ENCODE data around the gene KCTD15.

Gene KCTD15

GRCh38 chr19:33796164-33796875 is at the start of gene KCTD15:
KCTD15 (plus strand) TSS chr19:33796870; CDS start chr19:33800455, 3,585 bp downstream.
- peaks cover 11% of the 10 kb centered on the region for H3K4me1 Mint-ChIP-seq (ENCODE audit: low read depth)
- H3K27me3 Mint-ChIP-seq = peaks cover 6% of the 10 kb centered on the region
- no peaks in the 10 kb centered on the region for H3K9me3 Mint-ChIP-seq
- peaks cover 18% of the 10 kb centered on the region for H3K36me3 Mint-ChIP-seq (ENCODE audit: low read depth)
- peak within 1 kb of the TSS; percentile 89 for H3K27ac Mint-ChIP-seq
- H3K4me3 Mint-ChIP-seq = peak within 1 kb of the TSS; percentile 92
- intact Hi-C loops (cut with micrococcal nuclease) = loop anchor here (10.0 kb wide), 1 partner anchor 822 kb away; the partner anchor contains the start of genes CEP89 and FAAP24

GRCh38 chr19:33747273-33747672 is 49.4 kb upstream of the KCTD15 start:
- Mint-ChIP-seq H3K4me3 (no peak overlapping the region), H3K9me3 (no peaks in the 10 kb centered on the region), H3K4me1 (ENCODE audit: low read depth) (no peaks in the 10 kb centered on the region), H3K27ac (no peak overlapping the region), H3K36me3 (ENCODE audit: low read depth) (no peaks in the 10 kb centered on the region), H3K27me3 (no peaks in the 10 kb centered on the region)
- intact Hi-C loops (cut with micrococcal nuclease) = no loop called here

- Mint-ChIP-seq H3K4me1 (ENCODE audit: low read depth) (no peaks in the 10 kb centered on the region), H3K27ac (no peak overlapping the region), H3K27me3 (no peaks in the 10 kb centered on the region), H3K9me3 (no peaks in the 10 kb centered on the region), H3K4me3 (no peak overlapping the region), H3K36me3 (ENCODE audit: low read depth) (no peaks in the 10 kb centered on the region)
- intact Hi-C loops (cut with micrococcal nuclease) = no loop called here
Measured at GRCh38 chr19:33748231-33748630, 48.4 kb upstream of the KCTD15 start.

- no peaks in the 10 kb centered on the region for H3K4me1 Mint-ChIP-seq (ENCODE audit: low read depth)
- no peak overlapping the region for H3K27ac Mint-ChIP-seq
- H3K27me3 Mint-ChIP-seq = no peaks in the 10 kb centered on the region
- intact Hi-C loops (cut with micrococcal nuclease) = no loop called here
- no peaks in the 10 kb centered on the region for H3K36me3 Mint-ChIP-seq (ENCODE audit: low read depth)
- H3K9me3 Mint-ChIP-seq = no peaks in the 10 kb centered on the region
- no peak overlapping the region for H3K4me3 Mint-ChIP-seq
Measured at GRCh38 chr19:33749016-33749415, 47.7 kb upstream of the KCTD15 start.

- H3K27me3 Mint-ChIP-seq = no peaks in the 10 kb centered on the region
- H3K4me1 Mint-ChIP-seq (ENCODE audit: low read depth) = no peaks in the 10 kb centered on the region
- no peak overlapping the region for H3K27ac Mint-ChIP-seq
Measured at GRCh38 chr19:33749619-33750175, 47.0 kb upstream of the KCTD15 start.

GRCh38 chr19:33750587-33751435 is 45.9 kb upstream of the KCTD15 start:
- Mint-ChIP-seq H3K27ac (no peak overlapping the region), H3K4me3 (no peak overlapping the region), H3K9me3 (no peaks in the 10 kb centered on the region), H3K36me3 (ENCODE audit: low read depth) (no peaks in the 10 kb centered on the region), H3K27me3 (no peaks in the 10 kb centered on the region), H3K4me1 (ENCODE audit: low read depth) (no peaks in the 10 kb centered on the region)
- intact Hi-C loops (cut with micrococcal nuclease) = no loop called here

More at GRCh38 chr19:33749619-33750175, 47.0 kb upstream of the KCTD15 start:
- Mint-ChIP-seq H3K4me3 (no peak overlapping the region), H3K36me3 (ENCODE audit: low read depth) (no peaks in the 10 kb centered on the region), H3K9me3 (no peaks in the 10 kb centered on the region)
- intact Hi-C loops (cut with micrococcal nuclease) = no loop called here

GRCh38 chr19:33751436-33751770 is 45.3 kb upstream of the KCTD15 start:
- Mint-ChIP-seq H3K4me1 (ENCODE audit: low read depth) (no peaks in the 10 kb centered on the region), H3K9me3 (no peaks in the 10 kb centered on the region), H3K36me3 (ENCODE audit: low read depth) (no peaks in the 10 kb centered on the region), H3K27ac (no peak overlapping the region), H3K27me3 (no peaks in the 10 kb centered on the region), H3K4me3 (no peak overlapping the region)
- intact Hi-C loops (cut with micrococcal nuclease) = no loop called here

GRCh38 chr19:33752018-33752800 is 44.5 kb upstream of the KCTD15 start:
- Mint-ChIP-seq H3K4me3 (no peak overlapping the region), H3K4me1 (ENCODE audit: low read depth) (no peaks in the 10 kb centered on the region), H3K27ac (no peak overlapping the region), H3K27me3 (no peaks in the 10 kb centered on the region), H3K36me3 (ENCODE audit: low read depth) (no peaks in the 10 kb centered on the region), H3K9me3 (no peaks in the 10 kb centered on the region)
- intact Hi-C loops (cut with micrococcal nuclease) = no loop called here

GRCh38 chr19:33752945-33753344 is 43.7 kb upstream of the KCTD15 start:
- Mint-ChIP-seq H3K27ac (no peak overlapping the region), H3K36me3 (ENCODE audit: low read depth) (no peaks in the 10 kb centered on the region), H3K4me3 (no peak overlapping the region), H3K27me3 (no peaks in the 10 kb centered on the region), H3K4me1 (ENCODE audit: low read depth) (no peaks in the 10 kb centered on the region), H3K9me3 (no peaks in the 10 kb centered on the region)
- intact Hi-C loops (cut with micrococcal nuclease) = no loop called here

GRCh38 chr19:33754361-33754760 is 42.3 kb upstream of the KCTD15 start:
- H3K27ac Mint-ChIP-seq = no peak overlapping the region
- H3K27me3 Mint-ChIP-seq = no peaks in the 10 kb centered on the region
- no peaks in the 10 kb centered on the region for H3K4me1 Mint-ChIP-seq (ENCODE audit: low read depth)

GRCh38 chr19:33755099-33756035 is 41.3 kb upstream of the KCTD15 start:
- no peaks in the 10 kb centered on the region for H3K36me3 Mint-ChIP-seq (ENCODE audit: low read depth)
- H3K4me3 Mint-ChIP-seq = no peak overlapping the region
- no peaks in the 10 kb centered on the region for H3K9me3 Mint-ChIP-seq
- H3K27ac Mint-ChIP-seq = no peak overlapping the region
- no peaks in the 10 kb centered on the region for H3K4me1 Mint-ChIP-seq (ENCODE audit: low read depth)
- intact Hi-C loops (cut with micrococcal nuclease) = no loop called here
- H3K27me3 Mint-ChIP-seq = no peaks in the 10 kb centered on the region

More at GRCh38 chr19:33754361-33754760, 42.3 kb upstream of the KCTD15 start:
- Mint-ChIP-seq H3K4me3 (no peak overlapping the region), H3K36me3 (ENCODE audit: low read depth) (no peaks in the 10 kb centered on the region), H3K9me3 (no peaks in the 10 kb centered on the region)
- intact Hi-C loops (cut with micrococcal nuclease) = no loop called here

- Mint-ChIP-seq H3K36me3 (ENCODE audit: low read depth) (no peaks in the 10 kb centered on the region), H3K4me3 (no peak overlapping the region), H3K9me3 (no peaks in the 10 kb centered on the region), H3K27ac (no peak overlapping the region), H3K4me1 (ENCODE audit: low read depth) (no peaks in the 10 kb centered on the region), H3K27me3 (peaks cover under 1% of the 10 kb centered on the region)
- intact Hi-C loops (cut with micrococcal nuclease) = no loop called here
Measured at GRCh38 chr19:33756177-33756576, 40.5 kb upstream of the KCTD15 start.

GRCh38 chr19:33758541-33759013 is 38.1 kb upstream of the KCTD15 start:
- Mint-ChIP-seq H3K4me1 (ENCODE audit: low read depth) (no peaks in the 10 kb centered on the region), H3K27me3 (peaks cover 2% of the 10 kb centered on the region), H3K9me3 (no peaks in the 10 kb centered on the region), H3K36me3 (ENCODE audit: low read depth) (no peaks in the 10 kb centered on the region), H3K4me3 (no peak overlapping the region), H3K27ac (no peak overlapping the region)
- intact Hi-C loops (cut with micrococcal nuclease) = no loop called here

Data from dendritic cell treated with granulocyte-macrophage colony-stimulating factor and Interleukin-4, amounts not matched to agents 40 ng/mL and 50 ng/mL, for 4 days (primary cell).